ENCODE data around the gene GAB2. TPM values are rescaled to one million over a fixed set of nuclear protein-coding genes. Genes with fewer than 3 reads are reported as not detected.

GAB2 gene
- total RNA-seq, 1 donor = 50.6 TPM

DNA sequence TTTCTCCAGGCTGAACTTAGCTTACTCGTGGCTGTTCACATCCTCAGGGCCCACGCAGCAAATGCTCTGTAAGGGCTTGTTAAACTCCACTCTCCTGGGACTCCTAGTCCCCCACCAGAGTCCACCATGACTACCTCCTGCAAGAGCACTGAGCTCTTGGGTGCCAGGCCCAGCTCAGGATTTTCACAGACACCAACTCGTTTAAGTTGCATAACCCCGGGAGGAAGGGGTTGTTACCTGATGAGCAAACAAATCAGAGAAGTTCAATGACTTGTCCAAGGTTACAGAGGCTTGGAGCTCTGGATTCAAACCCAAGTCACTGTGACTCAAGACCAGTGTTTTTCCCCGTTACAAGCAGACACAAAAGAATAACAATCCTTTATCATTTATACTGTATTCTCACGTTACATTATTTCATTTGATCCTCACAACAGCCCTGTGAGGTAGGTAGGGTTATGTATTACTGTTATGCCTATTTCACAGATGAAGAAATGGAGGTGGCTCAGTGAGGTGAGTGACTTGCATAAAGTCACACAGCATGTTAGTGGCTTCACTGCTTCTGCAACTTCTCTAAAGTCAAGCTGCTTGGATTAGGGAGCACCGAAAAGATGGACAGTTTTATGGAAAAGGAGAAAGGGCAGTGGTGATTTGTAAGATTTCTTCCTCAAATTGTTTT lies 246.6 kb downstream of the GAB2 start:
- no peak for DNase-seq (ENCODE audit: low read depth in 2 of 3, low spot score in 2 of 3)

DNA sequence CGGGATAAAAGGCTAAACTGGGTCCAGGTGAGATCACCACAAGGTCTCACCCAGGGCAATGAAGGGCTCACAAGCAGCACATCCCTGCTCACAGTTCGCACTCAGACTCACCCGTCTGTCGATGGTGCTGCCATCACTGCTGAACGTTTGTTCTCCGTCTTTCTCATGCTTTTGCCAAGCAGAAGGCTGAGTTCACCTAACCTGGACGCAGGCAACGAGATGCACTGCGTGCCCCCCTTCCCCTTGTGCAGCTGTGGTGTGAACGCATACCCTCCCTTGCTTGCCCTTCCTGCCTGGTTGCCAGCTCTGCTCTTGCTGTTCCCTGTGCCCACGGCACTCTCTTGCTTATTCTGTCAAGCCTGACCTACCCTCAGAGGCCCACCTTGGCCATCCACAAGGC lies 247.2 kb downstream of the GAB2 start:
- DNase-seq (ENCODE audit: low read depth in 2 of 3, low spot score in 2 of 3) = no peak

- no peak for DNase-seq (ENCODE audit: low read depth in 2 of 3, low spot score in 2 of 3)
Measured at GRCh38 chr11:78168539-78169477, 248.8 kb downstream of the GAB2 start.

DNA sequence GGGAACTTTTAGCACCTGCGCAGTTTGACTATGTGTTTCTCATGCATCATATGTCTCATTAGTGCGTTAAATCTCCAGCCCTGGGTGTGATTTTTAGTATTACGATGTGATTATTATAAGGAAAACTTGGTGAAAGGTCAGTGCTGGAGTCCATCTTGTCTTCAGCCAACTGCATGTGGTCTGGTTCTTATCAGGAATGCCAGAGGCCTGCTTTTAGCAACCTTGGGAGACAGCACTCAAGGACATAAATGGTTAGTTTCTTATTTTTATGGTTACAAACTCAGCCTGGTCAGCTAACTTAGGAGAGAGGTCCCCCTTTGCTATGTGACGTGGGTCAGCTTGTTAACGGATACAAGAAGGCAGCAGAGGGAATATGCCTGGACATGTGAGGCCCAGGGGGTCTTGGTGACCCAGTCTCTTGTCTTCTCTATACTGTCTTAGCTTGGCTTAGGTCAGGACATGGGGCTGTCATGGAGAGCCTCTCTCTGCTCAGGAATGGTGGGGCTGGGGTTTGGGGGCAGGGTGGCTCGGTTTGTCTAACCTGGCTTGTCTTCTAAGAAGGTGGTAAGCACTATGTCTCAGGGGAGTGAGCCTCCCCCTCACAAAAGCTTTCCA lies 250.7 kb downstream of the GAB2 start:
- DNase-seq (ENCODE audit: low read depth in 2 of 3, low spot score in 2 of 3) = no peak

Other genes starting within 250 kb of the GAB2 start
- 3.0 TPM for gene KCTD21, start 229.2 kb downstream of the GAB2 start, total RNA-seq
- 3.8 TPM for gene USP35, start 228.9 kb downstream of the GAB2 start, total RNA-seq
- 17.8 TPM for gene NARS2, start 157.0 kb upstream of the GAB2 start, total RNA-seq

Measured in hematopoietic multipotent progenitor cell (in vitro differentiated cells).